GM21529 (cell line): ENCODE data around the gene ANKFY1.

ENCODE experiments used
- ATAC-seq: cut with Tn5 transposase; IDR thresholded peaks from one replicate; pipeline ENCODE4 v1.9.1; 2021; ENCODE audit not compliant: unreplicated experiment

ANKFY1 gene

DNA sequence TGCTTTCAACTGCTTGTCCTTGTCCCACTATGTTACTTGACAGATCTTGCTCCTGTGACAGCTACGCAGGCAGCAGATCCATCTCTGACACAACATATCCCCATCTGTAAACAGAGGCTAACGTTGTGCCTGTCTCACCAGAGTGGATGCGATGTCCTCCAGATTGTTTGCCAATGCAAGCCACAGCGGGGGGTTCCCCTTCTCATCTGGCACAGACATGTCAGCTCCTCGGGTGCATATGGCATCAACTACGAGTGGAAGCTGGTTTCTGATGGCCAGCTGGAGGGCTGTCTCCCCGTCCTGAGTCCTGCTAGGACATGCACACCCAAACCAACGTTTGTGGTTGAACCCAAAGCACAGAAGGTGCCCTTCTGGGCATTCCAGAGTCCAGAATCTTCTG is 81.7 kb downstream of the ANKFY1 start:
- no peak for ATAC-seq

- ATAC-seq: no peak
These were observed 83.0 kb downstream of the ANKFY1 start for GRCh38 chr17:4180791-4181190.

GRCh38 chr17:4179071-4179470 is 84.7 kb downstream of the ANKFY1 start:
- ATAC-seq: no peak

DNA sequence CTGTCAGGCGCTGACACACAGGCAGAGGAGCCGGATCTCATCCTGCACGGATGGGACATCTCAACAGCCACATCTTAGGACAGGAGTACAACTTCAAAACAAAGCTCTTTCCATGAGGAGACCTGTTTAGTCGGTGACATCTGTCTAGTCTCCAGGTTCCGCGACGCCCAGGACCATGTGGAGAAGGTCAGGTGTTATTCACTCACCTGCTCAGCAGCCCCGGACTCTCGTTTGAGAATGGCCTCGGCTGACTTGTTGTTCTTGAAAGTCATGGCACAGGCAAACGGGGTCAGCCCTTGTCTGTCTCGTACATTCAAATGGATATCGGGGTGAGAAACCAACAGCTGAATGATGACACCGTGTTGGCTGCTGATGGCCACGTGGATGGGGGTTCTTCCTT is 85.1 kb downstream of the ANKFY1 start:
- no peak for ATAC-seq

DNA sequence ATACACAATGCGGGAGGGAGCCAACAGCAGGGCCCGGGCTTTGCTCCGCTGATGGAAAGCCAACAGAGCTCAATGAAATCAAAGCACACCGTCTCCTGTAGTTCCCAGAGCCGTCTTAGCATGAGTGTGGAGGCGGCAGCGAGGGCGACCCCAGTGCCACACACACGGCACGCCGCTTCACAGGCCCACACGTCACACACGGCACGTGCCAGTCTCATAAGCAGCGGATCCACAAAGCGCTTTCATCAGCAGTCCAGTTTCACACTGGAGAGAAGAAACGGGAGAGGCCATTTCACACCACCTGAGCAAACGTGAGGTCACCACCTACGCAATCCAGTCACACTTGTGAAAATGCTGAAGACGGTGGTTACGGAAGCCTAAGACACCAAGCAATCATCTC is 86.0 kb downstream of the ANKFY1 start:
- ATAC-seq: no peak

DNA sequence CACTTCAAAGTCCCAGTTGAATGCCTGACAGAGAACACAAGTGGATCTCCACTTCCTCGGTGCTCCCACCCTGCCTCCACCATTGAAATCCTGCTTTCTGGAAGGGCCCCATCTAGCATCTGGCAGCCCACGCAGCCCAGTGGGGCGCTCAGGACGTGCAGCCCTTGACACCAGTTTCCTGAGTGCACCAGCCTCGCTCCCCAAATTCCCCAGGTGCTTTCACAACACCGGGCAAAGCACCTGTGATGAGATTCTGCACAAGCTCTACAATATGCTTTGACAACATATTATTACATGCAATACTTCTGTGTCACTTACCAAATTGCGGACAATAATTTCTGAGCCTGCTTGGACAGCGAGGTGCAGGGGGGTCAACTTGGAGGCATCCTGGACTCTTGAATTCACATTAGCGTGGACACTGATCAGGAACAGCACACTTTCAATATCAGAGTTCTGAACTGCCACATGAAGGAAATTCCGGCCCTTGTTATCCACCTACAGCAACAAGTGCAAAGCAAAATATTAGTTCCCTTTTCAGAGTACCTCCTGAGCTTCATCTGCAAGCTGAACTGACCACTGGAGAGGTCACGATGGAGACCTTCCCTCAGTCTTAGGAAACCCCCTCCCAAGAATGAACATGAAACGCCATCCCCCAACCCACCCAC is 86.8 kb downstream of the ANKFY1 start:
- no peak for ATAC-seq

GRCh38 chr17:4175921-4176807 is 87.6 kb downstream of the ANKFY1 start:
- no peak for ATAC-seq

DNA sequence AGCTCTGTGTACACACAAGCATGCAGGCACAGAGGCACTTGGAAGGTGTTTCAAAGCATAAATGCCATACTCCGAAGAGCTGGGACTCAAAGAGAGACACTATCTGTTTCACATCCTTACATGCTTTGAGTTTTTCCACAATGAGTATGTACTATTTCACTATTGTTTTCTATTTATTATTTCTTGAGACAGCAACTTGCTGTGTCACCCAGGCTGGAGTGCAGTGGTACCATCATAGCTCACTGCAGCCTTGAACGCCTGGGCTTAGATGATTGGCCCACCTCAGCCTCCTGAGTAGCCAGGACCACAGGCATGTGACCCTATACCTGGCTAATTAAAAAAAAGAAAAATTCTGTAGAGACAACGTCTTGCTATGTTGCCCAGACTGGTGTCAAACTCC is 89.2 kb downstream of the ANKFY1 start:
- no peak for ATAC-seq

- no peak for ATAC-seq
These were observed 90.0 kb downstream of the ANKFY1 start for GRCh38 chr17:4173781-4174180.

GRCh38 chr17:4172356-4172755 is 91.4 kb downstream of the ANKFY1 start:
- ATAC-seq: no peak

DNA sequence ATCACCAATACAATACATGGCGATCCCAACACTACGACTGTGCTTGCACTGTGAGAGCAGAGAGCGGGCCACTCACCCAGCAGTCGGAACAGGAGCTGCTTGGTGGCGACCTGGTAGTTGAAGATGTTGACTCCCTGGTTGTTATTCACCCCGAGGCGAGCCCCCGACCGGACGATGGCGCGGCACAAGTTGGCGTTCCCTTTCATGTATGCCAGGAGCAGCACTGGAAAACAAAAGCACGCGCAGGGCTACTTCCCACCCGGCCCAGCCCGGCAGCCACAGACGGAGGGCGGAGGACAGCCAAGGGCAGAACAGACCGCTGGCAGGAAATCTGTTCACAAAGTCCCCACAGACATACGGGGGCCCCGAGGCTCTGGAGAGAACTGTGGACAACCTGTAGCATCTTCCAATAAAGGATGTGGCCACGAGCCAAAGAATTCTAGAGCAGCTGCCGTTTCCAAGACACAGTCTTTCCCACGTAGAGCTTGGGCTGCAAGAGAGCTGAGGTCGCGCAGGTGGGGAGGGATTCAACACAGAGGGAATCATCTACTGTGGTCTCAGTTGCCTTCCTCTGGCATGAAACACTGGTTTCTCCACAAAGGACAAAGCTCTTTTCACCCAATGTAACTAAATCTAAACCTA is 93.0 kb downstream of the ANKFY1 start:
- ATAC-seq: no peak

DNA sequence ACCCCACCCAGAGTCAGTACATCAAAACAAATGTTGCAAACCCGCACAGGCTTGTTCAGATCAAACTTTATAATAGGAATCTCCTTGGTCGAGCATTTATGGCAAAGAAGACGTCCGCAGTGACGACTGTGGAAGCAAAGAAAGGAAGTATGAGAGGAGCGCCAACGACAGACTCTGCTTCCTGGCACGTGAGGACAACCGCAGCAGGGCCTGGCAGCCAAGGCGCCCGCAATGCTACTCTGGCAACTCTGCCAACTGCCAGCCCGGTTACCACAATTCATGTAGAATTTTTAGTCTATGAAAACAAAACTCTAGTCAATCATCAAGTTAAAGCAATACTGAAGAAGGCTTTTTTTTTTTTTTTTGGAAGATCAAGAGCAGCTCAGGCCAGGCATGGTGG is 96.0 kb downstream of the ANKFY1 start:
- no peak for ATAC-seq

- ATAC-seq: no peak
These were observed 97.4 kb downstream of the ANKFY1 start for GRCh38 chr17:4166419-4166818.

DNA sequence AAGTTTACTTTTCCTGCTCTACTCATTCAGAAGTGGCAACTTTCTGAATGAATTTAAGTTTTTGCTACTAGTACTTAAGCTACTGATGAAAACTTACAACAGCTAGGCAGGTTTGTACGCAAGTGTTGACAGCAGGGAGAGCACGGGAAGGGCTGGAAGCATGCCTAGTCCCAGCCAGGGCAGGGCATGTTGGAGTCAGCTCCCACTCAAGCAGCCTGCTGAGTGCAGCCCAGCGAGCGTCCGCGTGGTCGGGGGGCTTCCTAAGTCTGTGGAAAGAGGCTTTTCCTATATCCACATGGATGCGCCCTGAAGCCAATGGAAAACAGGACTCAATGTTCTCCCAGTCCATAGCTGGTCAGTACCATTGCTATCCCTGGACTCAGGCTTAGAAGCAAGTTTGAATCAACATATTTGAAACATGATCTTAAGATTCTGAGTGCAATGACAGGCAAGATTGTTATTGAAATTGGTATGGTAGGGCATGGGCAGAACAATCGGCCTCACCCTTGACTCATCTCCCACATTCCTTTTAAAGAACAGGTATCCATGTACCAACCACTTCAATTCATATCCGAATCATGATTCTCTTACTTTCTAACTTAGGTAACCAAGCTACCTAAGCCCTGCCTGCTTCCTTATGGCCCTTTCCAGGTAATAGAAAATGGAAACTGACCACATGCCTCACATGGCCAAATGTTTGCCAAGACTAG is 98.3 kb downstream of the ANKFY1 start:
- no peak for ATAC-seq

GRCh38 chr17:4163951-4164350 is 99.8 kb downstream of the ANKFY1 start:
- ATAC-seq: no peak

DNA sequence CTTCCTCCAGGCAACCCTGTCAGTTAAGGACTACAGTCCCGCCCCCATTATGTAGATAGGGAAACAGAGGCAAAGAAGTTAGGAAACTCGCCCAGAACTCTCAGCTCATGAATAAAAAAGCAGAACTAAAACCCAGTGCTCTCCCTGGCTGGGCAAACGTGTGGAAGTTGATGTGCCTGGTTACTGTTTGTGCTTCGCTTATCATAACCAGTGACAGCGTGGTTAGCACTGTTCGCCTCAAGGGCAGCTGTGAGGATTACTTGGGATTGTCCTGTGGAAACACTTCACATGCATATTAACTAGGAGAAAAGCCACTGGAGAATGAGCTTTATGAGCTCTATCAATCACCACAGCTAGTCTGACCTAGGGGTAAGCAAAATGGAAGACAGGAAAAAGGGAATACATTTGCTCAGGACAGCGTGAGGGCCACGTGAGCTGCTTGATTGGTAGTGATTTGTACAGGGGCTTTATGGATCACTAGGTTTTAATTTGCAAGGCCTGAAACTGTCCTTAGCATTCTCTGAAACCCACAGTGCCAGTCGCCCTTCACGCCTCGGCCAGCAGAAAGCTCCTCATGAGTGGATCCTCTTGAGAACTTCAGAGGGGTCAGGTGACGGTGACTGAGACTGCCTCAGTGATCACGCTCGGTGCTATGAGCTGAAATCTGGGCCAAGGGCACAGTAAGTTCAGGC is 100.9 kb downstream of the ANKFY1 start:
- no peak for ATAC-seq

DNA sequence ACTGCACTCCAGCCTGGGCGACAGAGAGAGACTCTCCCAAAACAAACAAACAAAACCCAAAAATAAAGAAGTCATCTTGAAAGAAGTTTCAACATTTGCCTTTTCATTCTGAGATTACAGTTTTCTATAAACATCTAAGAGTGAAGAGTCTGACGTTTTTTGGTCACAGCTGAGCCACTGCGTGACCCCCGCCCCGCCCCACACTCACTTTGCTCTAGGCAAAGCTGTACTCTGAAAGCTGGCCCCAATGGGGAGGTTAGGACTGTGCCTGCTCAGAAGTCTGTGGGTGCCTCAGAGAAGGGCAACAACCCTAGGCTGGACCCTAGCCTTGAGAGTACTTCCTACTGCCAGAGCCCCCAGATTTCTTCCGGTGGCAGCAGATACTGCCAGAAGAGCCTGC is 101.5 kb downstream of the ANKFY1 start:
- ATAC-seq: no peak

GRCh38 chr17:4161967-4162305 is 101.8 kb downstream of the ANKFY1 start:
- no peak for ATAC-seq

- ATAC-seq: no peak
These were observed 102.4 kb downstream of the ANKFY1 start for GRCh38 chr17:4161192-4161966.

DNA sequence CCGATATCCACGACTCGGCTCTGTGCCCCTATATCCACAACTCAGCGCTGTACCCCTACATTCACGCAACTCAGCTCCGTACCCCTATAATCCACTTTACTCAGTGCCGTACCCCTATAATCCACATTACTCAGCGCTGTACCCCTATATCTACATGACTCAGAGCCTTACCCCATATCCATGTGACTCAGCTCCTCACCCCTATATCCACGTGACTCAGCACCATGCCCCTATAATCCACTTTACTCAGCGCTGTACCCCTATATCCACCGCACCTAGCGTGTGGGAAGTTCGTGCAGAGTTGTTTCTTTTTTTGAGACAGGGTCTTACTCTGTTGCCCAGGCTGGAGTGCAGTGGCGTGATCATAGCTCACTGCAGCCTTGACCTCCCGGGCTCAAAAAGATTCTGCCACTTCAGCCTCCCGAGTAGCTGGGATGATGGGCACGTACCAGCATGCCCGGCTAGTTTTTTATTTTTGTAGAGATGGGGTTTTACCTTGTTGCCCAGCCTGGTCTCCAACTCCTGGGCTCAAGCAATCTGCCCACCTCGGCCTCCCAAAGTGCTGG is 103.4 kb downstream of the ANKFY1 start:
- ATAC-seq: no peak
